NCI-H510A treated with DMSO at 0.1 percent for 48 hours (cell line): ENCODE data around the gene ATP6V1B1.
"Not testable (repeated sequence)": the region's sequence is repeated elsewhere in the genome, so short reads cannot be mapped to it uniquely, and the experiment has no call there.

Experiments used
- DNase-seq: peaks from one replicate; lab custom pipeline; 2025; lab: John Stamatoyannopoulos, UW

Gene ATP6V1B1

DNA sequence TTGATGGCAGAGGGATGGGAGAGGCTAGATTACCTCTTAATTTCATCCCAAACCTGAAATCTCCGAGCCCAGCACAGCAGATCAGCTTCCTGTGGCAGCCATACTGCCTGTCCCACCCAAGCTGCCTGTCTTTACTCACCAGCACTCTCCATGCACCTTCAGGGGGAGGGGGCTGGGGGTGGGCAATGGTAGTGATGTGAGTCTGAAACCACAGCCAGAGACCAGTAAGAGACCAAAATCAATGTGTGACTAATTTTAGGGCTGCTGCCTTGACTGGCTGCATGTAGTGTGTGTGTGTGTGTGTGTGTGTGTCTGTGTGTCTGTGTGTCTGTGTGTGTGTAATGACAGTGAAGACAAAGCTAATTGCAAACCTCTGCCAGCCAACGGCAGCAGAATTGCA is 70.6 kb downstream of the ATP6V1B1 start:
- no peak for DNase-seq

DNA sequence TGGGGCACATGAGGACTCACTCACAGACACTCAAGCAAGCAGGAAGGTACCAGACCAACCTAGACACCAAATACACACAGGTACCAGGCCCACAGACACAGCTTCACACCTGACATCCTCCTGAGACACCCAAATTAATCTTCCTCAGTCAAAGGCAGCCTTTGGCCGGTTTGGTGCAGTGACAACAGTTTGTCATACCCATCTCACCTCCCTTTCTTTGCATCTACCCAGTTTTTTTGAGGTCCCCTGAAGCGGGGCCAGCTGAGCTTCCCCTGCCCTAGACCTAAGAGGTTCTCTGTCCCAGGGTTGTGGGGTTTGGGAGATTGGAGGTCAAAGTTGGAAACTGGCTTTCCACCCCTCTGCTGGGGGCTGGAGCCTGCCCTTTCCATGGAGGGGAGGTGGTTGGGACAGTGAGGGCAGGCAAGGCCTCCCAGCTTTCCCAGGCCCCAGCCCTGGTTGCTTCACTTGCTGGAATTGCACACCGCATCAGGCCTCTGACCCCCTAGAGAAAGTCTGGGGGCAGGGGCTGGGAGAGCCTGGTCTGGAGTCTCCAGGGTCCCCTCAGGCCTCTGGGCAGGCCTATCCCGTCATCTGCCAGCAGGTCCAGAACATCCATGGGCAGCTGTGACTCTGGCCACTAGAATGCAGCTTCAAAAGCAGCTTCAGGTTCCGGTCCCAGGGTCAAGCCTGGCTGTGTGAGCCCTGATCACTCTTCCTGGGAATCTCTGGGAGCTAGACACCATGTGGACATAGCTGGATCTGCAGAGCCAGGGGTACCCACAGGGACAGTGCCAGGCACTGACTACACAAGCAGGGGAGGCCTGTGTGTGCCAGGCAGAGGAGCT is 71.5 kb downstream of the ATP6V1B1 start:
- DNase-seq, result no peak

DNA sequence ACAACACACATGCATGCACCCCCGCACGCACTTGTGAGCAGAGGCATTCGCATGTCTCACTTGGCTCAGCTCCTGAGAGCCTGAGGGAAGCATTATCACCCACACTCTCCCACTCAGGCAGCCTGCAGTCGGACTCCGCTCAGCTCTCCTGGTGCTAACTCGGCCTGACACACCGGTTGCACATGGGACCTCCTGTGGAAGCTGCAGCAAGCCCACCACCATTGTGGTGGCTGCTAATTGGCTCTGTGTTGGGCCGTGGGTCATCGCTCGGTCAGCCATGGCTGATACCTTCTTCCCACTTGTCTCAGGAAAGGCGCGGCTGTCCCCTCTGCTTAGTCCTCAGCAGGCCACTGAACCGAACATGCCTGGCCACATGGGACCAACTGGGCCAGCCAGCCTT is 72.6 kb downstream of the ATP6V1B1 start:
- DNase-seq, result no peak

DNA sequence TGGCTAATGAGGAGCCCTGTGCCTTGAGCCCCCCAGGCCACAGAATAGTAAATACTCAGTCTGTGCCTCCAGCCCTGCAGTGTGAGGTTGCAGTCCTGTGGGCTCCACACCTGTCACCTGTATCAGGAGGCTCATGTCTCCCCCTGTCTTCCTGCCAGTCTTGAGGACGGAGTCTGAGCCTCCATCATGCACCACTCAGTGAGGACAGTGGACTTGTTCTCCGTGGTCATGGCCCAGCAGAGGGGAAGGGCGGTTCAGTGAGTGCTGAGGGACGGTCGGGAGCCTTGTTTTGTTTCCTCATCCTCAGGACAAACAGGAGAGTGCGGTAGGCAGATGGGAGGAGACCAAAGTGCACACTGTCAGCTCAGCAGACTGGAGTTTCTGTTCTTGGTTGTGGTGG is 76.1 kb downstream of the ATP6V1B1 start:
- DNase-seq, result not testable (repeated sequence)
